ENCODE measurements around the gene DPH6.
"Not testable (repeated sequence)": the region's sequence is repeated elsewhere in the genome, so short reads cannot be mapped to it uniquely, and the experiment has no call there.

DPH6 gene

GRCh38 chr15:35437157-35437556 is 108.8 kb downstream of the DPH6 start:
- no peak for DNase-seq (ENCODE audit: low read depth)

DNA sequence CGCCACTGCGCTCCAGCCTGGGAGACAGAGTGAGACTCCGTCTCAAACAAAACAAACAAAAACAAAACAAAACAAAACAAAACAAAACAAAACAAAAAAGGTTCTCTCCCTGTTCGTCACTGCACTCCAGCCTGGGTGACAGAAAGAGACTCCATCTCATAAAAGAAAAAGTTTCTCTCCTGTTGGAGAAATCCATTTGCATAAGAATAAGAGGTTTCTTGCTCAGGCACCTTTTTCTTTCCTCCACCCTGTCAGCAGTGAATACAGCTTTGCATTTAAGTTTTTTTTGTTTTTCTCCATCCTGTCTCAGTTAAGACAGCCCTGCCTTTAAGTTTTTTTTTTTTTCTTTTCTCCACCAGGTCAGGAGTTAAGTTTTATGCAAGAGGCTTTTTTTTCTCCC is 109.5 kb downstream of the DPH6 start:
- DNase-seq (ENCODE audit: low read depth): no peak

GRCh38 chr15:35431281-35431680 is 114.7 kb downstream of the DPH6 start:
- no peak for DNase-seq (ENCODE audit: low read depth)

GRCh38 chr15:35430301-35430700 is 115.7 kb downstream of the DPH6 start:
- DNase-seq (ENCODE audit: low read depth): no peak

DNA sequence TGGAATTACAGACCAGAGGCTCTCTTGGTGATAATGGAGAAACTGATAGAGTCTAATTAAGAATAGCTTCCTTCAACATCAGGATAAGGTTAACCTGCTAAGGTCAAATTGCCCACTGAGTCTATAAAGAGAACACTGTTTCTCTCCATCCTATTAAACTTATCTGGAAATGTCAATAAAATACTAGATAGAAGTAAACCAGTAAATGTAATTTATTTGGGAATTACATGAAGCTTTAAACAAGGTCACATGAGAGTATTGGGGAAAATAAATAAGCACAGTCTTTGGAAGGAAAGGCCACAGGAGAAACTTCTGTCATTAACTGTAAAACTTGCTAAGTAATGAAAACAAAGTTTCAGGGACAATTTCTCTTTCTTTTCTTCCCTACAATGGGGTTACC is 118.5 kb downstream of the DPH6 start:
- DNase-seq (ENCODE audit: low read depth): no peak

DNA sequence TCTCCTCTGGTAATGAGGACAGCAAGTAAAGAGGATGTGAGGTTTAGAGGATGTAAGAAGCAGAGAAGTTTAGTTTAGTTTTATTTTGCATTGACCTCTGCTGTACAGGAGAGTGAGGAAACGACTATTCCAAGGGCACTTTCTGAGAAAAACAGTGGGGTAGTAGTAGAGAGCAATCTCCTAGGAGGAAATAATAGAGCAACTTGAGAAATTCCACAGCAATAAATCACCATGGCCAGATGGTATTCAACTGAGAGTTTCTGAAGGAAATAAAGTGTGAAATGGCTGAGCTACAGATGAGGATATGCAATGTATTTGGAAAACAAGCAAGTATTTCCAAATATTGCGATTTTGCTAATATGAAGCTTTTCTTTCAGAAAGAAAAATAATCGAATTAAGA is 118.9 kb downstream of the DPH6 start:
- DNase-seq (ENCODE audit: low read depth): no peak

DNA sequence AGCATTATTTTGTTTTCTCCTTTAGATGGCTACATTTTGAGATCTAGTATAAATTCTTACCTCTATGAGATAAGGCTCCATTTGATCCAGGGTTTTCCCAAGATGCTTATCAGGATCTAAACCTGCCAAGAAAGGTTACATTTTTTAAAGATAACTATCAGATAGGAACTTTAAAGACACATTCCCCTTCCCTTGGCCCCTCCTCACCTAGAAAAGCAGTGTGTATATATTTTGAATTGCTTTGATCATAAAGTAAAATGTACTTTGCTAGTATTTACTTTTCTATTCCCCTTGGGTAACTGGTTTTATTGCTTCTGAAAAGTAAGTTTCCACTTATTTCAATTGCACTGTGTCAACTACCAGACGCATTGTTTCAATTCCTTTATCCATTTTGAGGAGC is 135.2 kb downstream of the DPH6 start:
- DNase-seq (ENCODE audit: low read depth): no peak

- no peak for DNase-seq (ENCODE audit: low read depth)
These were observed 146.1 kb downstream of the DPH6 start for GRCh38 chr15:35399901-35400300.

- DNase-seq (ENCODE audit: low read depth): no peak
These were observed 148.9 kb downstream of the DPH6 start for GRCh38 chr15:35397027-35397426.

- DNase-seq (ENCODE audit: low read depth): no peak
These were observed 151.5 kb downstream of the DPH6 start for GRCh38 chr15:35394416-35394815.

- DNase-seq (ENCODE audit: low read depth): no peak
These were observed 152.6 kb downstream of the DPH6 start for GRCh38 chr15:35393398-35393797.

GRCh38 chr15:35391408-35391984 is 154.5 kb downstream of the DPH6 start:
- not testable (repeated sequence) for DNase-seq (ENCODE audit: low read depth)

DNA sequence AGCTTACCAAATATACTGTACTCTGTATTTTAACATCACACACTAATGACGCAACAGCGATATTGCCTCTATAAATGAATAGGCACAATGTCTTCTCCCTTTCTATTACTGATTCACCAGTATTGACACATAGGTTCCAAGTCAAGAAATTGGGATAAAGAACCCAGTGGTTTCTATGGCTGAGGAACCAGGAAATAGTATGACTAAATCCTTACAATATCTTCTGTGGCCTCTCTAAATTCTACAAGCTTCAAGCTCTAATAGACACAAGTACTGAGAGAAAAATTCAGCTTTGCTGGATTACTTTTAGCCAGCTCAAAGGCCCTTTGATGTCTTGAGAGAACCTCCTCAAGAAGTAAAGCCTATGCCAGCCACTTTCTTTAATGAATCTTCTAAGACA is 162.5 kb downstream of the DPH6 start:
- DNase-seq (ENCODE audit: low read depth): no peak

GRCh38 chr15:35381328-35381727 is 164.6 kb downstream of the DPH6 start:
- DNase-seq (ENCODE audit: low read depth): no peak

- DNase-seq (ENCODE audit: low read depth): no peak
These were observed 166.0 kb downstream of the DPH6 start for GRCh38 chr15:35379972-35380371.

- not testable (repeated sequence) for DNase-seq (ENCODE audit: low read depth)
These were observed 167.5 kb downstream of the DPH6 start for GRCh38 chr15:35378454-35378853.

GRCh38 chr15:35376707-35377106 is 169.3 kb downstream of the DPH6 start:
- no peak for DNase-seq (ENCODE audit: low read depth)

DNA sequence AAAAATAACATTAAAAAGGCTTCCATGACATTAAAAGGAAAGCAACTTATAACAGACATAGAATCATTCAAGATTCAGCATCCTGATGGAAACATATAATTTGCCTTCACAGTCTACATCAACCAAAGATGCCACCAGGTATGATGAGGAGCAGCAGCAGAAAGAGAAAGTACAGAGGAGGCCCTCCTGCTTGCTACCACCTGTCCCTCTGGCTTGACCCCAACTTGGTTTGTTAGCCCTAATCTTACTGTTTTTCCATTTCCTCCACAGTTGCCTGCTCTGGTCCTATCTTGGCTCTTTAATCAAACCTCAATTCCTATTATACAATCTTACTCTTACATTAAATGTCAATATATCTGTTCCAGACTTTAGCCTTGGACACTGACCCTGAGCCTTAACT is 171.3 kb downstream of the DPH6 start:
- DNase-seq (ENCODE audit: low read depth): no peak

DNA sequence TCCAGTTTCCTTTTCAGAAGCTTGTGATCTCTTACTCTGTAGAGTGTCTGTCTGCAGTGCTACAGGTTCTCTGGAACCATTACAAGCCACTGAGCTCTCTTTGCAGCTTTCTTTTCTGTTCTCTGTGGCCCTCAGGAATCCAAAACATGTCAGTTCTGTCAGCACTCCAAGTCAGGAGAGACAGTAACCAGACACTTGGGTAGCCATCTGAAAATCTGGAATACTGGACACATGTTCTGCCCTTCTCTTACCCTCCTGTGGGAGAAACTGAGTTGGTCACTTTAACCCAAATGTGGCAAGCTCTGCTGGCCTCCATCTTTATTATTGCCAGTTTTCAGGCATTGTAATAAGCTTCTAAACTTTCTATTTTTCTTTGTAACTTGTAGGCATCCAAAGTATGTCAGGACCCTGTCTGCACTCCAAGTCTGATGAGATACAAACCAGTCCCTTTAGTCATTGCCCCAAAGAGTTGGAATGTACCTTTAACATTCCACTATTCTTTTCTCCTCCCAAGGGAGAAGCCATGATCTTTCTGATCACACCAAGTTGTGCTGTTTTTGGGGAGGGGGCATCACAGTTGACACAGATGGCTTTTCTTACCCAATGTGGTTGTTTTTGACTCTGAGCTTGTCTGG is 183.7 kb downstream of the DPH6 start:
- no peak for DNase-seq (ENCODE audit: low read depth)

DNA sequence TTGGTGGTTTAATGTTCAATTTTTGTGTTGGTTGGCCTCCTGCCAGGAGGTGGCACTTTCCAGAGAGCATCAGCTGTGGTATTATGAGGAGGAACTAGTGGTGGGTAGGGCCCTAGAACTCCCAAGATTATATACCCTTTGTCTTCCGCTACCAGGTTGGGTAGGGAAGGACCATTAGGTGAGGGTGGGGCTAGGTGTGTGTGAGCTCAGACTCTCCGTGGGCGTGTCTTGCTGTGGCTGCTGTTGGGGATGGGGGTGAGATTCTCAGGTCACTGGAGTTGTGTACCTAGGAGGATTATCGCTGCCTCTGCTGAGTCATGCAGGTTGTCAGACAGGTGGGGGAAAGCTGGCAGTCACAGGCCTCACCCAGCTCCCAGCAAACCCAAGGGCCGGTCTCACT is 187.1 kb downstream of the DPH6 start:
- DNase-seq (ENCODE audit: low read depth): no peak

GRCh38 chr15:35351059-35351458 is 194.9 kb downstream of the DPH6 start:
- DNase-seq (ENCODE audit: low read depth): no peak

- no peak for DNase-seq (ENCODE audit: low read depth)
These were observed 196.0 kb downstream of the DPH6 start for GRCh38 chr15:35349916-35350315.

DNA sequence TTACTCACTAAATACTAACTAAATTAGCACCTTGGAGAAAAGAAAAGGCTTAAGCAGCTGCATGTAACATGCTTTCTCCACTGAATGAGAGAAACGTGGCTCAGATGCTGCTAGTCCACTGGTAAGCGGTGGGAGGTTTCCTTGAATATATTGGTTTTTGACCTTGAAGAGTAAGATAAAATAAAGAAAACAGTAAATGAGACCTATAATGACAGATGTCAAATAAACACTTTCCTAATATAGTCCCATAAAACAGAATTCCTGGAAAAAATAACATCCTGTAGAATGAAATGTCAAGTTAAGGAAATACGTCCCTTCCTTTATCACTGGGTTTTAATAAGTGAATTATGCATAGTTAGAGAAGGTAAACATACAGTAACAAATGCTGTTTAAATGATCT is 215.0 kb downstream of the DPH6 start:
- DNase-seq (ENCODE audit: low read depth): no peak

DNA sequence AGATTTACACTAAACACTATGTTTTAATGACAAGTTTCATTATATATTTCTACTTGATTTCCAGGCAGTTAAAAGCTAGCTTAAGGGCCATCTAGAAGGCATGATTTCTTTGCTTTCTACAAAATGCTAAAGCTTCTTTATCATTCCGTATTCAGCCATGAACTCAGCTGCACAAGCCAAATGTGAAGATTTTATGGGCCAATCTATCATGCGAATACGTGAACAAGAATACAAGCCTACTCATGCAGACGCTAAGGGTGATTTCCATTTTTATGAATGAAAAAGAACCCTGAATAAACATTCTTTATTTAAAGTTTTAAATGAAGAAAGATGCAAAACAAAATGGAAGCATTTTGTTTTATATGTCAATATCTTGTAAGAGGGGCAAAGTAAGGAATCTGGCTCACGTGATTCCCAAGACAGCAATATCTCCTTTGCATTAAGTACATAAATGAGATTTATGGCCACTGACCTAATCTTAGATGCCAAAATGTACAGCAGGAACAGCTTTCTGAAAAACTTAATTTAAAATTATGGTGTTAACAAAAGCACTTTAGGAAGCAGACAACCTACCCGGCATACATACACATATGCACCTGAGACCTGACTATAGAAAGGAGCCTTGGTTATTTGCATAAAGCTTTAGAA is 215.8 kb downstream of the DPH6 start:
- DNase-seq (ENCODE audit: low read depth): no peak

Measured in stimulated activated CD8-positive, alpha-beta memory T cell treated with anti-CD3 and anti-CD28 coated beads, Interleukin-12 subunit alpha, Interleukin-12 subunit beta, amount 100 ng/mL, for 1 hour (primary cell).